Measurements from ENCODE around the gene GABRP.

The GABRP gene

GRCh38 chr5:170746961-170747340 is 36.6 kb upstream of the GABRP start:
- Histone ChIP-seq H3K27me3 (ENCODE audit: insufficient read depth, low read depth, severe bottlenecking) (peaks cover 54% of the 10 kb centered on the region), H3K4me3 (ENCODE audit: low read depth, low read length) (no peak overlapping the region), H3K9me3 (ENCODE audit: severe bottlenecking) (no peaks in the 10 kb centered on the region), H3K36me3 (no peaks in the 10 kb centered on the region), H3K27ac (no peak overlapping the region)
- no peak for TF ChIP-seq CTCF (IDR thresholded peaks at IDR 0.05; ENCODE audit: low read depth, low read length)
- no peak for DNase-seq

- no peak for TF ChIP-seq CTCF (IDR thresholded peaks at IDR 0.05; ENCODE audit: low read depth, low read length)
- H3K4me3 ChIP-seq (ENCODE audit: low read depth, low read length): no peak overlapping the region
- no peak overlapping the region for H3K27ac ChIP-seq
- peaks cover 50% of the 10 kb centered on the region for H3K27me3 ChIP-seq (ENCODE audit: insufficient read depth, low read depth, severe bottlenecking)
- no peak for DNase-seq
- H3K36me3 ChIP-seq: no peaks in the 10 kb centered on the region
- no peaks in the 10 kb centered on the region for H3K9me3 ChIP-seq (ENCODE audit: severe bottlenecking)
These were observed 36.2 kb upstream of the GABRP start for GRCh38 chr5:170747357-170747756.

GRCh38 chr5:170747851-170748250 is 35.7 kb upstream of the GABRP start:
- peaks cover 49% of the 10 kb centered on the region for H3K27me3 ChIP-seq (ENCODE audit: insufficient read depth, low read depth, severe bottlenecking)
- DNase-seq: peak; percentile 45
- no peaks in the 10 kb centered on the region for H3K9me3 ChIP-seq (ENCODE audit: severe bottlenecking)
- no peak overlapping the region for H3K4me3 ChIP-seq (ENCODE audit: low read depth, low read length)
- peak; percentile 76 for TF ChIP-seq CTCF (IDR thresholded peaks at IDR 0.05; ENCODE audit: low read depth, low read length)
- no peak overlapping the region for H3K27ac ChIP-seq
- no peaks in the 10 kb centered on the region for H3K36me3 ChIP-seq

GRCh38 chr5:170748951-170749471 is 34.5 kb upstream of the GABRP start:
- no peak for TF ChIP-seq CTCF (IDR thresholded peaks at IDR 0.05; ENCODE audit: low read depth, low read length)
- Histone ChIP-seq H3K36me3 (no peaks in the 10 kb centered on the region), H3K27me3 (ENCODE audit: insufficient read depth, low read depth, severe bottlenecking) (peaks cover 44% of the 10 kb centered on the region), H3K4me3 (ENCODE audit: low read depth, low read length) (no peak overlapping the region), H3K9me3 (ENCODE audit: severe bottlenecking) (no peaks in the 10 kb centered on the region), H3K27ac (no peak overlapping the region)
- DNase-seq: no peak

GRCh38 chr5:170749911-170750431 is 33.6 kb upstream of the GABRP start:
- Histone ChIP-seq H3K9me3 (ENCODE audit: severe bottlenecking) (no peaks in the 10 kb centered on the region), H3K27ac (no peak overlapping the region), H3K36me3 (no peaks in the 10 kb centered on the region), H3K4me3 (ENCODE audit: low read depth, low read length) (no peak overlapping the region), H3K27me3 (ENCODE audit: insufficient read depth, low read depth, severe bottlenecking) (peaks cover 36% of the 10 kb centered on the region)
- TF ChIP-seq CTCF (IDR thresholded peaks at IDR 0.05; ENCODE audit: low read depth, low read length): no peak
- no peak for DNase-seq

GRCh38 chr5:170750791-170751190 is 32.7 kb upstream of the GABRP start:
- Histone ChIP-seq H3K36me3 (no peaks in the 10 kb centered on the region), H3K9me3 (ENCODE audit: severe bottlenecking) (no peaks in the 10 kb centered on the region), H3K27ac (no peak overlapping the region), H3K27me3 (ENCODE audit: insufficient read depth, low read depth, severe bottlenecking) (peaks cover 35% of the 10 kb centered on the region), H3K4me3 (ENCODE audit: low read depth, low read length) (no peak overlapping the region)
- DNase-seq: no peak
- TF ChIP-seq CTCF (IDR thresholded peaks at IDR 0.05; ENCODE audit: low read depth, low read length): no peak

Data from WERI-Rb-1 (cell line).